H9 (cell line): ENCODE results near the gene KAZALD1. TPM values are rescaled to one million over a fixed set of nuclear protein-coding genes. Genes with fewer than 3 reads are reported as not detected.

Experiments used
- DNase-seq: peaks from one replicate; pipeline ENCODE4 v3.0.0-alpha.2; 2017
- H2AFZ ChIP-seq: one replicate; pipeline ENCODE4 v1.6.1; 2013; ENCODE audit warnings: mild to moderate bottlenecking, low read length, control low read depth, moderate library complexity
- H2AK5ac ChIP-seq: 2 replicates; pipeline ENCODE4 v1.6.1; 2013; ENCODE audit warnings: low read length, control low read depth, mixed read lengths; ENCODE audit not compliant: insufficient read length
- H2BK120ac ChIP-seq: one replicate; pipeline ENCODE4 v1.6.1; 2013; ENCODE audit warnings: low read depth, mild to moderate bottlenecking, low read length, control low read depth, inconsistent platforms; ENCODE audit not compliant: poor library complexity, severe bottlenecking
- H2BK12ac ChIP-seq: 2 replicates; pipeline ENCODE4 v1.6.1; 2013; ENCODE audit warnings: low read length, control low read depth, mixed read lengths, low read depth; ENCODE audit not compliant: insufficient read length
- H2BK15ac ChIP-seq: 2 replicates; pipeline ENCODE4 v1.6.1; 2013; ENCODE audit warnings: low read depth, low read length, control low read depth
- H2BK20ac ChIP-seq: one replicate; pipeline ENCODE4 v1.6.1; 2013; ENCODE audit warnings: low read depth, mild to moderate bottlenecking, low read length, control low read depth, inconsistent platforms; ENCODE audit not compliant: poor library complexity, severe bottlenecking
- H2BK5ac ChIP-seq: 2 replicates; pipeline ENCODE4 v1.6.1; 2013; ENCODE audit warnings: low read length, control low read depth, mixed read lengths; ENCODE audit not compliant: insufficient read length
- H3K14ac ChIP-seq: 2 replicates; pipeline ENCODE4 v1.6.1; 2013; ENCODE audit warnings: low read length, control low read depth; ENCODE audit not compliant: insufficient read depth
- H3K18ac ChIP-seq: 2 replicates; pipeline ENCODE4 v1.6.1; 2013; ENCODE audit warnings: low read depth, mild to moderate bottlenecking, mixed read lengths, low read length, control low read depth; ENCODE audit not compliant: insufficient read length
- H3K23ac ChIP-seq: 2 replicates; pipeline ENCODE4 v1.6.1; 2013; ENCODE audit warnings: low read length, control low read depth, mixed read lengths, low read depth; ENCODE audit not compliant: insufficient read length
- H3K23me2 ChIP-seq: 2 replicates; pipeline ENCODE4 v1.6.1; 2013; ENCODE audit warnings: low read depth, mild to moderate bottlenecking, mixed read lengths, low read length, control low read depth; ENCODE audit not compliant: insufficient read length, poor library complexity, severe bottlenecking
- H3K27ac ChIP-seq: 2 replicates; pipeline ENCODE4 v1.5.1; 2013; ENCODE audit warnings: low read length, control low read depth, mixed read lengths, low read depth; ENCODE audit not compliant: insufficient read length
- H3K27me3 ChIP-seq: 2 replicates; pipeline ENCODE4 v1.6.1; 2013; ENCODE audit warnings: low read length, control low read depth, inconsistent platforms; ENCODE audit not compliant: insufficient read depth
- H3K4ac ChIP-seq: 2 replicates; pipeline ENCODE4 v1.6.1; 2013; ENCODE audit warnings: low read depth, mild to moderate bottlenecking, control low read depth, inconsistent platforms, low read length, moderate library complexity
- H3K4me1 ChIP-seq: 2 replicates; pipeline ENCODE4 v1.6.1; 2013; ENCODE audit warnings: low read length, control low read depth, inconsistent platforms; ENCODE audit not compliant: insufficient read depth
- H3K4me2 ChIP-seq: 2 replicates; pipeline ENCODE4 v1.6.1; 2013; ENCODE audit warnings: low read length, control low read depth, mixed read lengths; ENCODE audit not compliant: insufficient read length, insufficient read depth
- H3K56ac ChIP-seq: 2 replicates; pipeline ENCODE4 v1.6.1; 2013; ENCODE audit warnings: low read depth, mild to moderate bottlenecking, mixed read lengths, low read length, control low read depth; ENCODE audit not compliant: insufficient read length
- H3K79me1 ChIP-seq: 2 replicates; pipeline ENCODE4 v1.6.1; 2013; ENCODE audit warnings: low read depth, mild to moderate bottlenecking, moderate library complexity, low read length, control low read depth, inconsistent platforms; ENCODE audit not compliant: insufficient read depth, poor library complexity, severe bottlenecking
- H3K79me2 ChIP-seq: 2 replicates; pipeline ENCODE4 v1.6.1; 2013; ENCODE audit warnings: low read length, control low read depth, inconsistent platforms; ENCODE audit not compliant: insufficient read depth
- H3K9ac ChIP-seq: 2 replicates; pipeline ENCODE4 v1.6.1; 2013; ENCODE audit warnings: low read length, control low read depth, mixed read lengths; ENCODE audit not compliant: insufficient read length; ENCODE audit errors: extremely low read depth
- H3K9me3 ChIP-seq: one replicate; pipeline ENCODE4 v1.6.1; 2013; ENCODE audit warnings: low read depth, low read length, inconsistent platforms; ENCODE audit not compliant: control insufficient read depth
- H3T11ph ChIP-seq: one replicate; pipeline ENCODE4 v1.6.1; 2013; ENCODE audit warnings: mild to moderate bottlenecking, low read length, control low read depth, inconsistent platforms
- H4K20me1 ChIP-seq: one replicate; pipeline ENCODE4 v1.6.1; 2013; ENCODE audit not compliant: control insufficient read depth, insufficient read length, insufficient read depth
- H4K5ac ChIP-seq: 2 replicates; pipeline ENCODE4 v1.6.1; 2013; ENCODE audit warnings: low read depth, mild to moderate bottlenecking, mixed read lengths, low read length, control low read depth; ENCODE audit not compliant: insufficient read length
- H4K8ac ChIP-seq: replicated peaks from 2 replicates; pipeline ENCODE4 v1.6.1; 2013; ENCODE audit warnings: low read length, control low read depth, mixed read lengths, low read depth; ENCODE audit not compliant: insufficient read length
- H4K91ac ChIP-seq: 2 replicates; pipeline ENCODE4 v1.6.1; 2013; ENCODE audit warnings: low read depth, mild to moderate bottlenecking, moderate library complexity, mixed read lengths, low read length, control low read depth; ENCODE audit not compliant: insufficient read length
- H3K27ac Mint-ChIP-seq, 3 experiments: 2 replicates in 2 of 3; 3 replicates in 1 of 3; pipeline ENCODE4 v1.8.0; 2020 to 2021; ENCODE audit warnings: mixed read lengths in 3 of 3, mild to moderate bottlenecking in 1 of 3, moderate library complexity in 1 of 3
- H3K27me3 Mint-ChIP-seq: 2 replicates; pipeline ENCODE4 v1.8.0; 2021; ENCODE audit warnings: low read depth, mild to moderate bottlenecking, moderate library complexity, mixed read lengths
- H3K36me3 Mint-ChIP-seq, 3 experiments: 2 replicates in 2 of 3; 3 replicates in 1 of 3; pipeline ENCODE4 v1.8.0; 2020 to 2021; ENCODE audit warnings: low read depth in 3 of 3, mixed read lengths in 3 of 3; ENCODE audit not compliant: insufficient read depth in 1 of 3
- H3K4me1 Mint-ChIP-seq, 2 experiments: 2 replicates each; pipeline ENCODE4 v1.8.0; 2020; ENCODE audit warnings: mixed read lengths in 2 of 2
- H3K4me3 Mint-ChIP-seq, 2 experiments: 2 replicates in 1 of 2; 3 replicates in 1 of 2; pipeline ENCODE4 v1.8.0; 2020 to 2021; ENCODE audit warnings: mild to moderate bottlenecking in 2 of 2, mixed read lengths in 2 of 2, moderate library complexity in 1 of 2
- H3K9me3 Mint-ChIP-seq, 2 experiments: 2 replicates in 1 of 2; 3 replicates in 1 of 2; pipeline ENCODE4 v1.8.0; 2020; ENCODE audit warnings: mild to moderate bottlenecking in 2 of 2, mixed read lengths in 2 of 2, moderate library complexity in 1 of 2
- WGBS: extraction: QIAGEN DNeasy Blood & Tissue Kit; methylation state at CpG from one replicate; pipeline ENCODE4 v1.1.7; 2013; ENCODE audit warnings: missing lambda C conversion rate, low lambda C conversion rate, mixed read lengths; ENCODE audit not compliant: insufficient read length; ENCODE audit errors: extremely low coverage; 5-methylcytosine and 5-hydroxymethylcytosine counted together
- total RNA-seq: library from RNA; stranded (reverse); gene quantifications from 2 replicates; pipeline ENCODE4 v1.2.1, GENCODE V29; 2021
- TF ChIP-seq, protein P1 (sequence below): fragments of 200-600 bp; sonication (generic); conservative IDR thresholded peaks from 3 replicates; pipeline ENCODE4 v1.8.0; 2021; ENCODE audit warnings: antibody characterized with exemption, mild to moderate bottlenecking

KAZALD1 gene
- total RNA-seq, 1 experiment from 2014 or later: 2.9 TPM

- Histone ChIP-seq H2AK5ac (no peak overlapping the region), H4K20me1 (no peaks in the 10 kb centered on the region), H3K27me3 (no peaks in the 10 kb centered on the region), H3K56ac (no peak overlapping the region), H4K8ac (no peak overlapping the region), H2BK20ac (no peak overlapping the region), H3K27ac (no peak overlapping the region), H3K4ac (no peak overlapping the region), H3K23ac (no peak overlapping the region), H3K14ac (no peak overlapping the region; the same call in 1 of the 2 replicates), H3K79me2 (no peaks in the 10 kb centered on the region), H3K4me1 (no peaks in the 10 kb centered on the region; the same call in 1 of the 2 replicates), H4K5ac (no peak overlapping the region), H3K4me2 (no peak overlapping the region), H2AFZ (no peak overlapping the region), H3T11ph (no peak overlapping the region), H3K9me3 (no peaks in the 10 kb centered on the region), H3K9ac (no peak overlapping the region), H2BK5ac (no peak overlapping the region), H4K91ac (no peak overlapping the region), H3K23me2 (no peaks in the 10 kb centered on the region), H3K79me1 (no peaks in the 10 kb centered on the region), H3K18ac (no peak overlapping the region), H2BK120ac (no peak overlapping the region), H2BK15ac (no peak overlapping the region), H2BK12ac (no peak overlapping the region)
- Mint-ChIP-seq H3K27ac (no peak overlapping the region), H3K4me3 (no peak overlapping the region; a peak in 1 of 5 replicates), H3K27me3 (peaks cover 51% of the 10 kb centered on the region), H3K4me1 (peaks cover 9 to 23% of the 10 kb centered on the region in 2 experiments), H3K36me3 (no peaks in the 10 kb centered on the region), H3K9me3 (no peaks in the 10 kb centered on the region)
- TF ChIP-seq, protein P1, sequence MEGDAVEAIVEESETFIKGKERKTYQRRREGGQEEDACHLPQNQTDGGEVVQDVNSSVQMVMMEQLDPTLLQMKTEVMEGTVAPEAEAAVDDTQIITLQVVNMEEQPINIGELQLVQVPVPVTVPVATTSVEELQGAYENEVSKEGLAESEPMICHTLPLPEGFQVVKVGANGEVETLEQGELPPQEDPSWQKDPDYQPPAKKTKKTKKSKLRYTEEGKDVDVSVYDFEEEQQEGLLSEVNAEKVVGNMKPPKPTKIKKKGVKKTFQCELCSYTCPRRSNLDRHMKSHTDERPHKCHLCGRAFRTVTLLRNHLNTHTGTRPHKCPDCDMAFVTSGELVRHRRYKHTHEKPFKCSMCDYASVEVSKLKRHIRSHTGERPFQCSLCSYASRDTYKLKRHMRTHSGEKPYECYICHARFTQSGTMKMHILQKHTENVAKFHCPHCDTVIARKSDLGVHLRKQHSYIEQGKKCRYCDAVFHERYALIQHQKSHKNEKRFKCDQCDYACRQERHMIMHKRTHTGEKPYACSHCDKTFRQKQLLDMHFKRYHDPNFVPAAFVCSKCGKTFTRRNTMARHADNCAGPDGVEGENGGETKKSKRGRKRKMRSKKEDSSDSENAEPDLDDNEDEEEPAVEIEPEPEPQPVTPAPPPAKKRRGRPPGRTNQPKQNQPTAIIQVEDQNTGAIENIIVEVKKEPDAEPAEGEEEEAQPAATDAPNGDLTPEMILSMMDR: no peak
- no peak for DNase-seq
- no CpG with 5 or more reads among the region's 14 CpGs for WGBS
These were observed 32.5 kb downstream of the KAZALD1 start for GRCh38 chr10:101094121-101094879.
